Mucosa of descending colon (tissue), 3 donors: ENCODE data around the gene CORO7. TPM values are rescaled to one million over a fixed set of nuclear protein-coding genes. Genes with fewer than 3 reads are reported as not detected.

ENCODE experiments used
- ATAC-seq: fragments of 200-7000 bp; cut with Tn5 transposase; one replicate; pipeline ENCODE4 v1.9.1; 2020; ENCODE audit warnings: mild to moderate bottlenecking, moderate library complexity
- DNase-seq, 3 donors: peaks; one replicate each; pipeline ENCODE4 v3.0.0-alpha.2; 2020
- H3K36me3 ChIP-seq: fragments of 200-600 bp; one replicate; pipeline ENCODE4 v1.8.0; 2021; ENCODE audit warnings: low read depth, mild to moderate bottlenecking
- H3K4me1 ChIP-seq: fragments of 200-600 bp; one replicate; pipeline ENCODE4 v1.8.0; 2021; ENCODE audit warnings: low read depth, mild to moderate bottlenecking
- H3K4me3 ChIP-seq: fragments of 200-600 bp; one replicate; pipeline ENCODE4 v1.8.0; 2021; ENCODE audit warnings: mild to moderate bottlenecking
- H3K9me3 ChIP-seq: fragments of 200-600 bp; one replicate; pipeline ENCODE4 v1.8.0; 2021; ENCODE audit warnings: mild to moderate bottlenecking
- CTCF ChIP-seq: fragments of 200-600 bp; IDR thresholded peaks from one replicate; pipeline ENCODE4 v1.8.0; 2022; ENCODE audit warnings: antibody characterized with exemption, mild to moderate bottlenecking
- intact Hi-C, 2 donors: fragments of 100-400 bp; cut with DNase I in 1 of 2; cut with micrococcal nuclease in 1 of 2; formaldehyde crosslinking; loops; one replicate each; pipeline versions ENCODE4 v1.11.0 to v1.11.1; 2022; cut with DNase I, micrococcal nuclease
- total RNA-seq, 3 donors: library from RNA; stranded (reverse); fragmentation: NEBNext Ultra II Directional in 2 of 3; extraction: Animal tissue kit (Norgen Biotek cat#: 25700) in 2 of 3; gene quantifications; one replicate each; pipeline versions ENCODE4 v1.2.1 to v1.2.4, GENCODE V29; 2021 to 2023
- donor health status: DM: no; HTN: no; CAD: no; lungs with moderate emphysema.
- donor health status: DM: no; HTN: no; CAD: no.
- donor health status: DM: no; HTN: yes; CAD: no.

Gene CORO7
- total RNA-seq, 3 donors from 2014 or later = 40.0 to 61.2 (median 49.1) TPM

GRCh38 chr16:4373909-4374742, 42.3 kb downstream of the CORO7 start:
- H3K9me3 ChIP-seq = no peaks in the 10 kb centered on the region
- no peak overlapping the region for H3K4me3 ChIP-seq
- DNase-seq (peak in 2 of 3 donors; percentile 59), ATAC-seq (peak; percentile 2)
- peaks cover 9% of the 10 kb centered on the region for H3K4me1 ChIP-seq
- no peak for TF ChIP-seq CTCF
- H3K36me3 ChIP-seq = no peaks in the 10 kb centered on the region
- intact Hi-C loops = no loop called here

GRCh38 chr16:4373356-4373908, 43.0 kb downstream of the CORO7 start:
- DNase-seq (no peak), ATAC-seq (no peak)
- intact Hi-C loops = no loop called here
- Histone ChIP-seq H3K36me3 (no peaks in the 10 kb centered on the region), H3K4me1 (peaks cover 9% of the 10 kb centered on the region), H3K9me3 (no peaks in the 10 kb centered on the region), H3K4me3 (no peak overlapping the region)
- TF ChIP-seq CTCF = no peak

GRCh38 chr16:4372578-4373355, 43.6 kb downstream of the CORO7 start:
- Histone ChIP-seq H3K36me3 (no peaks in the 10 kb centered on the region), H3K4me3 (no peak overlapping the region), H3K9me3 (no peaks in the 10 kb centered on the region), H3K4me1 (peaks cover 9% of the 10 kb centered on the region)
- DNase-seq (peak in 1 of 3 donors; percentile 30), ATAC-seq (no peak)
- intact Hi-C loops = no loop called here
- no peak for TF ChIP-seq CTCF

GRCh38 chr16:4372001-4372577, 44.3 kb downstream of the CORO7 start:
- peaks cover 9% of the 10 kb centered on the region for H3K4me1 ChIP-seq
- peak; percentile 43 for ATAC-seq

More at GRCh38 chr16:4372001-4372577, 44.3 kb downstream of the CORO7 start:
- Histone ChIP-seq H3K36me3 (no peaks in the 10 kb centered on the region), H3K9me3 (no peaks in the 10 kb centered on the region), H3K4me3 (peak overlapping the region; percentile 28)
- no peak for DNase-seq
- intact Hi-C loops = no loop called here
- no peak for TF ChIP-seq CTCF
